Brain microvascular endothelial cell (primary cell): ENCODE data around the gene CRTC3.

Source experiments
- DNase-seq: peaks from one replicate; pipeline ENCODE4 v3.0.0-alpha.2; 2020
- H3K27ac ChIP-seq: fragments of 250-450 bp; sonication (Bioruptor Pico); 2 replicates; pipeline ENCODE4 v1.5.1; 2020; ENCODE audit warnings: mild to moderate bottlenecking, moderate library complexity
- H3K27me3 ChIP-seq: fragments of 250-450 bp; sonication (Bioruptor Pico); replicated peaks from 2 replicates; pipeline ENCODE4 v1.5.1; 2020; ENCODE audit warnings: mild to moderate bottlenecking
- H3K36me3 ChIP-seq: fragments of 250-450 bp; sonication (Bioruptor Pico); replicated peaks from 2 replicates; pipeline ENCODE4 v1.5.1; 2020; ENCODE audit warnings: mild to moderate bottlenecking
- H3K4me3 ChIP-seq: 2 replicates; pipeline ENCODE4 v1.5.1; 2011; ENCODE audit warnings: low read depth, mild to moderate bottlenecking, control low read depth, low read length, moderate library complexity
- in situ Hi-C: cut with HindIII; loops from 2 replicates; pipeline ENCODE4 v1.10.0; 2017; ENCODE audit warnings: low sequenced_read_pairs, low pct_ligation_motif_present
- TF ChIP-seq, protein P1 (sequence below): IDR thresholded peaks from 2 replicates; pipeline ENCODE4 v1.5.1; 2011; ENCODE audit warnings: low read depth, mild to moderate bottlenecking, moderate library complexity, low read length, control low read depth, inconsistent platforms; ENCODE audit errors: missing control alignments

Gene CRTC3

DNA sequence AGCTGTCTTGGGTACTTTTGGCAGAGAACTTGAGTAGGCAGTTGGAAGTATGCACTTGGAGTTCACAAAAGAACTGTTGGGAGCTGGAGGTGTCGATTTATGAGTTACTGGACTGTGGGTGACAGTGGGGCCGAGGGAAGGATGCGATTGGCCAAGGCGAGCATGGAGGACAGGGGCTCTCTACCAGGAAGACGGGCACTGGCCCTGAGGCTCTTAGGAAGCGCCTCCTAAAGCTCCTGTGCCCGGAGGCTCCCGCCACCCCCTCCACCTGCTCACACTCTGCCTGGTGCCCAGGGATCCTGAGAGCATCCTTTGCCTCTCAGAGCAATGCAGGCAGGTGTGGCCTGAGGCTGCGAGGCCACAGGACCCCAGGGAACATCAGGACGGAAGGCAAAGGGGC is 69.0 kb downstream of the CRTC3 start:
- TF ChIP-seq, protein P1, sequence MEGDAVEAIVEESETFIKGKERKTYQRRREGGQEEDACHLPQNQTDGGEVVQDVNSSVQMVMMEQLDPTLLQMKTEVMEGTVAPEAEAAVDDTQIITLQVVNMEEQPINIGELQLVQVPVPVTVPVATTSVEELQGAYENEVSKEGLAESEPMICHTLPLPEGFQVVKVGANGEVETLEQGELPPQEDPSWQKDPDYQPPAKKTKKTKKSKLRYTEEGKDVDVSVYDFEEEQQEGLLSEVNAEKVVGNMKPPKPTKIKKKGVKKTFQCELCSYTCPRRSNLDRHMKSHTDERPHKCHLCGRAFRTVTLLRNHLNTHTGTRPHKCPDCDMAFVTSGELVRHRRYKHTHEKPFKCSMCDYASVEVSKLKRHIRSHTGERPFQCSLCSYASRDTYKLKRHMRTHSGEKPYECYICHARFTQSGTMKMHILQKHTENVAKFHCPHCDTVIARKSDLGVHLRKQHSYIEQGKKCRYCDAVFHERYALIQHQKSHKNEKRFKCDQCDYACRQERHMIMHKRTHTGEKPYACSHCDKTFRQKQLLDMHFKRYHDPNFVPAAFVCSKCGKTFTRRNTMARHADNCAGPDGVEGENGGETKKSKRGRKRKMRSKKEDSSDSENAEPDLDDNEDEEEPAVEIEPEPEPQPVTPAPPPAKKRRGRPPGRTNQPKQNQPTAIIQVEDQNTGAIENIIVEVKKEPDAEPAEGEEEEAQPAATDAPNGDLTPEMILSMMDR: no peak
- no peak overlapping the region for H3K27ac ChIP-seq
- in situ Hi-C loops: no loop called here
- H3K36me3 ChIP-seq: peaks cover 15% of the 10 kb centered on the region
- DNase-seq: no peak
- H3K27me3 ChIP-seq: no peaks in the 10 kb centered on the region
- no peak overlapping the region for H3K4me3 ChIP-seq

DNA sequence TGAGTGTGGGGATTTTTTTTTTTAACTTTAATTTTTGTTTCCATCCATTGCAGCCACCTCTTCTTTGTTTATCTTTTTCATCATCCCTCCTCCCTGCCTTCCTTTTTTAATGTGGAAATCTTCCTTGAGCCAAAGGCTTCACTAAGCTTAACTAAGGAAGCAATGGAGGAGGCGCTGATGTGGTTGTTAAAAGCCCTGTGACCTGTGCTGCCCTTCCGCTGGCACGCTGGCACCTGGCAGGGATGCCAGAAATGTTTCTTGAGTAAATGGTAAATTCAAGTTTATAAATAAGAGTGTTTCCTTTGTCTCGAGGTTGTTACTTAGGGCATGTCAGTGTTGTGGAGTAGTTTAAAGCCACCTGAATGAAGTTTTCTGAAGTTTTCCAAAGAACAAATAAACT is 69.4 kb downstream of the CRTC3 start:
- no peak overlapping the region for H3K27ac ChIP-seq

DNA sequence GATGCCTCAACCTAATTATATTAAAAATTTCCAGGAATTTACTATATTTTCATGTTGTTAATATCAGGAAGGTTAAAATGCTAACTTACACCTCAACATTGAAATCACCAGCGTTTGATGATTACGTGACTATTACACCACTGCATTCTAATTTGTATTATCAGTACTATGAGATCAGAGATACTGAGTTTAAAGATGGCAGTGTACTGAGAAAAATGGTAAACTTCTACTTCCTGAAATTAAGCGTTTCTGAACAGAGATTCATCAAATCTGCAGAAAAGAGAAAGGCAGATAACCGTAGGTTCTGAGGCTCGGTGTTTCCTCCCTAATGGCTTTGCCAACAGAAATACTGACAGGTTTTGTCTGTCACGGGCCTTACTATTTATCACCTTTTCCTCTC is 69.9 kb downstream of the CRTC3 start:
- Histone ChIP-seq H3K27me3 (no peaks in the 10 kb centered on the region), H3K4me3 (no peak overlapping the region), H3K36me3 (peaks cover 15% of the 10 kb centered on the region), H3K27ac (no peak overlapping the region)
- TF ChIP-seq, protein P1: no peak
- in situ Hi-C loops: no loop called here
- no peak for DNase-seq

More for the DNA sequence above, 69.4 kb downstream of the CRTC3 start:
- no peak overlapping the region for H3K4me3 ChIP-seq
- TF ChIP-seq, protein P1: no peak
- peaks cover 15% of the 10 kb centered on the region for H3K36me3 ChIP-seq
- in situ Hi-C loops: no loop called here
- H3K27me3 ChIP-seq: no peaks in the 10 kb centered on the region
- no peak for DNase-seq

DNA sequence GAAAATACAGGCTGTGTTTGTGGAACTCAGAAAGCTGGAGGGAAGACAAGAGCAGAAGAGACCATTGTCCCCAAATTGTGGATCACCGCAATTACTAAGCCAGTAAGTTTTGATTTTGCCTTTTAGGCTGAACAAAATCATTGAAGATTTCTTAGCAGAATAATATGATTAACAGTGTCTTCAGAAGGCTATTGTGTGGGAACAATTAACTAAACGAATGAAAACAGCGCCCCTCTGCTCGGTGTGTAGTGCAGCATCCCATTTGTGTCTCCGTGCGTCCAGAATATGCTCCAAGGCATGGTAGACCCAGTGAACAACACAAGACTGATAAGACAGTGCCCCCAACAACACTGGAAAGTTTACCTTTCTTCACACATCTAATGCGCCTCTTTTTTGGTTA is 71.2 kb downstream of the CRTC3 start:
- TF ChIP-seq, protein P1: no peak
- no peaks in the 10 kb centered on the region for H3K27me3 ChIP-seq
- H3K36me3 ChIP-seq: peaks cover 15% of the 10 kb centered on the region
- H3K4me3 ChIP-seq: no peak overlapping the region
- in situ Hi-C loops: no loop called here
- no peak overlapping the region for H3K27ac ChIP-seq
- no peak for DNase-seq

DNA sequence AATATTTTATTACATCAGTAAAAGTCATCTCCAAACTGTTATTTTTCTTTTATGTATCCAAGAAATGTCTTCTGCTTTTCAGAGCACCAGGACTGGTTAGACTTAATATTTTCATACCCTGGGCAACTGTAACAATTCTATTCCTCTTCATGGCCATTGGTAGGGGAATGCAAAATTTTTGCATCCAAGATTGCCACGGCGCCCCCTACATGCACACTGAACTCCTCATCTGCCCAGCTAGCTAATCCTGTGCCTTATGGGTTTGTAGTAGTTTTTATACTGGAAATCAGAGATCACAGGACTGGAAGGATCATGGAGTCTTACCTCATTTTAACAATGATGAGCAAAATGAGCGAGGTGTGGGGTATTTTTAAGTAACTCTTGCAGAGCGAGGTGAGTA is 74.2 kb downstream of the CRTC3 start:
- no peak overlapping the region for H3K27ac ChIP-seq
- no peak overlapping the region for H3K4me3 ChIP-seq
- H3K27me3 ChIP-seq: no peaks in the 10 kb centered on the region
- TF ChIP-seq, protein P1: peak; percentile 74
- peaks cover 19% of the 10 kb centered on the region for H3K36me3 ChIP-seq
- in situ Hi-C loops: no loop called here
- peak; percentile 18 for DNase-seq

DNA sequence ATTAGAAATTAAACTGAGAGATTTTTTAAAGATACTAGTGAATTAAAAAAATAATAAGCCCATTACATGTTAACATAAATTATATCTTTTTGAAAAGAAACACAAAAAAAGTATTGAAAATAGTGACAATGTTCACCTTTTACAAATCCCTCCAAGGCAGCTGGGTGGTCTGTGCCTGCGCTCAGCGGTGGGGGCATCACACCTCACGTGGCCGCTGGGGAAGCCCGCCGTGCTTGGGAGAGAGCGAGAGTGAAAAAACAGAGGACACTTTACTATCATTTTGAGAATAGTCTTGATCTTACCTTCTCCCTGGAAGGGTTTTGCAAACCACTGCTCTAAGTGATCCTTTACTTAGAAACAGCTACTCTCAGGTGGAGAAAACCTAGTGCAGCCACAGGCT is 76.9 kb downstream of the CRTC3 start:
- DNase-seq: no peak
- in situ Hi-C loops: no loop called here
- peaks cover 11% of the 10 kb centered on the region for H3K36me3 ChIP-seq
- TF ChIP-seq, protein P1: no peak
- no peak overlapping the region for H3K27ac ChIP-seq
- no peak overlapping the region for H3K4me3 ChIP-seq
- H3K27me3 ChIP-seq: no peaks in the 10 kb centered on the region
